T-helper 1 cell treated with Interleukin-12 subunit alpha and Interleukin-12 subunit beta and Interleukin-4 antibody, amounts not matched to agents 30 μg/mL and 1 μg/mL, for 36 hours (primary cell): ENCODE data around the gene PGAP3.
"Not testable (repeated sequence)": the region's sequence is repeated elsewhere in the genome, so short reads cannot be mapped to it uniquely, and the experiment has no call there.

ENCODE experiments used
- H3K27ac Mint-ChIP-seq: one replicate; pipeline ENCODE4 v1.8.0; 2021; ENCODE audit warnings: mild to moderate bottlenecking, mixed read lengths
- H3K27me3 Mint-ChIP-seq: one replicate; pipeline ENCODE4 v1.8.0; 2021; ENCODE audit warnings: low read depth, mixed read lengths
- H3K36me3 Mint-ChIP-seq: one replicate; pipeline ENCODE4 v1.8.0; 2021; ENCODE audit warnings: low read depth, mixed read lengths
- H3K4me1 Mint-ChIP-seq: one replicate; pipeline ENCODE4 v1.8.0; 2021; ENCODE audit warnings: low read depth, mixed read lengths
- H3K4me3 Mint-ChIP-seq: one replicate; pipeline ENCODE4 v1.8.0; 2021; ENCODE audit warnings: mild to moderate bottlenecking, moderate library complexity, mixed read lengths
- H3K9me3 Mint-ChIP-seq: one replicate; pipeline ENCODE4 v1.8.0; 2021; ENCODE audit warnings: mixed read lengths

PGAP3 gene

GRCh38 chr17:39704821-39705551 is 17.1 kb upstream of the PGAP3 start:
- no peak overlapping the region for H3K27ac Mint-ChIP-seq
- H3K4me1 Mint-ChIP-seq, result peaks cover 18% of the 10 kb centered on the region
- H3K36me3 Mint-ChIP-seq, result no peaks in the 10 kb centered on the region
- peaks cover 32% of the 10 kb centered on the region for H3K27me3 Mint-ChIP-seq
- no peak overlapping the region for H3K4me3 Mint-ChIP-seq
- H3K9me3 Mint-ChIP-seq, result no peaks in the 10 kb centered on the region

- Mint-ChIP-seq H3K36me3 (no peaks in the 10 kb centered on the region), H3K9me3 (no peaks in the 10 kb centered on the region), H3K27ac (no peak overlapping the region), H3K4me3 (no peak overlapping the region), H3K4me1 (peaks cover 21% of the 10 kb centered on the region), H3K27me3 (peaks cover 42% of the 10 kb centered on the region)
Observed at GRCh38 chr17:39703913-39704312, 16.1 kb upstream of the PGAP3 start.

- Mint-ChIP-seq H3K27me3 (peaks cover 45% of the 10 kb centered on the region), H3K36me3 (no peaks in the 10 kb centered on the region), H3K4me3 (no peak overlapping the region), H3K27ac (no peak overlapping the region), H3K4me1 (peaks cover 21% of the 10 kb centered on the region), H3K9me3 (no peaks in the 10 kb centered on the region)
Observed at GRCh38 chr17:39702901-39703893, 15.3 kb upstream of the PGAP3 start.

- no peak overlapping the region for H3K27ac Mint-ChIP-seq
- H3K4me1 Mint-ChIP-seq, result peaks cover 14% of the 10 kb centered on the region
- no peaks in the 10 kb centered on the region for H3K36me3 Mint-ChIP-seq
- H3K27me3 Mint-ChIP-seq, result peaks cover 53% of the 10 kb centered on the region
- H3K9me3 Mint-ChIP-seq, result no peaks in the 10 kb centered on the region
- H3K4me3 Mint-ChIP-seq, result no peak overlapping the region
Observed at GRCh38 chr17:39701784-39702422, 14.0 kb upstream of the PGAP3 start.

- Mint-ChIP-seq H3K36me3 (no peaks in the 10 kb centered on the region), H3K9me3 (no peaks in the 10 kb centered on the region), H3K4me1 (peaks cover 12% of the 10 kb centered on the region), H3K27ac (no peak overlapping the region), H3K4me3 (no peak overlapping the region), H3K27me3 (peaks cover 53% of the 10 kb centered on the region)
Observed at GRCh38 chr17:39701012-39701783, 13.3 kb upstream of the PGAP3 start.

- H3K4me3 Mint-ChIP-seq, result no peak overlapping the region
- peaks cover 12% of the 10 kb centered on the region for H3K4me1 Mint-ChIP-seq
- H3K9me3 Mint-ChIP-seq, result no peaks in the 10 kb centered on the region
- H3K27ac Mint-ChIP-seq, result no peak overlapping the region
- H3K27me3 Mint-ChIP-seq, result peaks cover 53% of the 10 kb centered on the region
- H3K36me3 Mint-ChIP-seq, result no peaks in the 10 kb centered on the region
Observed at GRCh38 chr17:39700148-39700987, 12.5 kb upstream of the PGAP3 start.

- H3K27ac Mint-ChIP-seq, result no peak within 1 kb of the TSS
- H3K4me1 Mint-ChIP-seq, result peaks cover 12% of the 10 kb centered on the region
Observed at GRCh38 chr17:39699818-39700147, 11.9 kb upstream of the PGAP3 start, which contains the start of gene ERBB2. ERBB2 (plus strand) TSS chr17:39700064; CDS start chr17:39700239, 175 bp downstream.

GRCh38 chr17:39699157-39699817 is 11.4 kb upstream of the PGAP3 start:
- not testable (repeated sequence) for H3K9me3 Mint-ChIP-seq, H3K4me3 Mint-ChIP-seq, H3K27ac Mint-ChIP-seq, H3K36me3 Mint-ChIP-seq
- Mint-ChIP-seq H3K4me1 (peaks cover 12% of the 10 kb centered on the region), H3K27me3 (peaks cover 53% of the 10 kb centered on the region)

More at GRCh38 chr17:39699818-39700147, 11.9 kb upstream of the PGAP3 start, which contains the start of gene ERBB2:
- Mint-ChIP-seq H3K9me3 (no peaks in the 10 kb centered on the region), H3K36me3 (no peaks in the 10 kb centered on the region), H3K4me3 (no peak within 1 kb of the TSS), H3K27me3 (peaks cover 53% of the 10 kb centered on the region)

GRCh38 chr17:39697961-39698360 is 10.1 kb upstream of the PGAP3 start:
- no peaks in the 10 kb centered on the region for H3K9me3 Mint-ChIP-seq
- no peak overlapping the region for H3K4me3 Mint-ChIP-seq
- peaks cover 6% of the 10 kb centered on the region for H3K4me1 Mint-ChIP-seq
- no peaks in the 10 kb centered on the region for H3K36me3 Mint-ChIP-seq
- H3K27ac Mint-ChIP-seq, result no peak overlapping the region
- H3K27me3 Mint-ChIP-seq, result peaks cover 46% of the 10 kb centered on the region

GRCh38 chr17:39696731-39697130 is 8.9 kb upstream of the PGAP3 start:
- H3K27me3 Mint-ChIP-seq, result peaks cover 34% of the 10 kb centered on the region
- H3K9me3 Mint-ChIP-seq, result no peaks in the 10 kb centered on the region
- H3K36me3 Mint-ChIP-seq, result no peaks in the 10 kb centered on the region
- H3K4me1 Mint-ChIP-seq, result peaks cover 6% of the 10 kb centered on the region
- H3K27ac Mint-ChIP-seq, result no peak overlapping the region
- H3K4me3 Mint-ChIP-seq, result no peak overlapping the region

GRCh38 chr17:39695089-39695474 is 7.2 kb upstream of the PGAP3 start:
- Mint-ChIP-seq H3K9me3 (no peaks in the 10 kb centered on the region), H3K27me3 (peaks cover 20% of the 10 kb centered on the region), H3K4me1 (peaks cover 3% of the 10 kb centered on the region)

GRCh38 chr17:39694593-39694992 is 6.7 kb upstream of the PGAP3 start:
- Mint-ChIP-seq H3K27me3 (peaks cover 17% of the 10 kb centered on the region), H3K27ac (no peak overlapping the region), H3K4me3 (no peak overlapping the region), H3K4me1 (peaks cover 1% of the 10 kb centered on the region), H3K9me3 (no peaks in the 10 kb centered on the region), H3K36me3 (no peaks in the 10 kb centered on the region)

More at GRCh38 chr17:39695089-39695474, 7.2 kb upstream of the PGAP3 start:
- Mint-ChIP-seq H3K36me3 (no peaks in the 10 kb centered on the region), H3K27ac (no peak overlapping the region), H3K4me3 (no peak overlapping the region)

- Mint-ChIP-seq H3K4me1 (peaks cover 21% of the 10 kb centered on the region), H3K27ac (peak overlapping the region; percentile 46), H3K27me3 (no peaks in the 10 kb centered on the region)
Observed at GRCh38 chr17:39688945-39689344, 1.1 kb upstream of the PGAP3 start.

More at GRCh38 chr17:39688945-39689344, 1.1 kb upstream of the PGAP3 start:
- Mint-ChIP-seq H3K4me3 (peak overlapping the region; percentile 86), H3K9me3 (peaks cover 7% of the 10 kb centered on the region), H3K36me3 (peaks cover 17% of the 10 kb centered on the region)
